Fibroblast of lung (primary cell): ENCODE results near the gene CLDND1. TPM values are rescaled to one million over a fixed set of nuclear protein-coding genes. Genes with fewer than 3 reads are reported as not detected.

Experiments
- DNase-seq, 2 donors: peaks; one replicate each; pipeline versions ENCODE4 v3.0.0 to v3.0.0-alpha.2; 2010; ENCODE audit warnings: low read depth in 2 of 2
- H2AFZ ChIP-seq: 2 replicates; pipeline ENCODE4 v1.5.1; 2012; ENCODE audit warnings: low read length, control low read depth, inconsistent platforms
- H3K27ac ChIP-seq: 2 replicates; pipeline ENCODE4 v1.5.1; 2011; ENCODE audit warnings: low read length, control low read depth; ENCODE audit not compliant: insufficient read depth
- H3K27me3 ChIP-seq: 2 replicates; pipeline ENCODE4 v1.5.1; 2011; ENCODE audit warnings: mild to moderate bottlenecking, low read length; ENCODE audit not compliant: control insufficient read depth, insufficient read depth
- H3K36me3 ChIP-seq: 2 replicates; pipeline ENCODE4 v1.5.1; 2011; ENCODE audit warnings: low read length; ENCODE audit not compliant: control insufficient read depth, insufficient read depth
- H3K4me1 ChIP-seq: 2 replicates; pipeline ENCODE4 v1.5.1; 2011; ENCODE audit warnings: low read length; ENCODE audit not compliant: control insufficient read depth, insufficient read depth; ENCODE audit errors: extremely low read depth
- H3K4me2 ChIP-seq: 2 replicates; pipeline ENCODE4 v1.5.1; 2011; ENCODE audit warnings: low read length, control low read depth; ENCODE audit not compliant: insufficient read depth; ENCODE audit errors: extremely low read depth
- H3K4me3 ChIP-seq, 4 experiments: fragments of 200-600 bp in 1 of 4; sonication (generic) in 1 of 4; replicated peaks in 1 of 4; 2 replicates each; pipeline ENCODE4 v1.5.1; 2011 to 2016; ENCODE audit warnings: low read length in 4 of 4, low read depth in 3 of 4, mild to moderate bottlenecking in 3 of 4, control low read depth in 2 of 4, inconsistent platforms in 1 of 4, mixed read lengths in 1 of 4; ENCODE audit not compliant: insufficient read depth in 1 of 4; ENCODE audit errors: control extremely low read depth in 1 of 4
- H3K79me2 ChIP-seq: 2 replicates; pipeline ENCODE4 v1.5.1; 2012; ENCODE audit warnings: mild to moderate bottlenecking, low read length, inconsistent platforms; ENCODE audit not compliant: control insufficient read depth, insufficient read depth
- H3K9ac ChIP-seq: 2 replicates; pipeline ENCODE4 v1.5.1; 2011; ENCODE audit warnings: mild to moderate bottlenecking, low read length, control low read depth; ENCODE audit not compliant: insufficient read depth
- H3K9me3 ChIP-seq: 2 replicates; pipeline ENCODE4 v1.5.1; 2012; ENCODE audit warnings: low read depth, low read length; ENCODE audit not compliant: control insufficient read depth, insufficient read depth
- H4K20me1 ChIP-seq: 2 replicates; pipeline ENCODE4 v1.5.1; 2011; ENCODE audit warnings: low read length; ENCODE audit not compliant: control insufficient read depth, insufficient read depth; ENCODE audit errors: extremely low read depth
- EZH2 ChIP-seq: IDR thresholded peaks from 2 replicates; pipeline ENCODE4 v1.5.1; 2012; ENCODE audit warnings: low read length, control low read depth, mild to moderate bottlenecking; ENCODE audit errors: missing control alignments
- polyA plus RNA-seq, 2 donors: library from polyadenylated mRNA; depleted of rRNA in 1 of 2; stranded (reverse) in 1 of 2; unstranded in 1 of 2; fragments of >200 nt; gene quantifications; 2 replicates each; pipeline ENCODE4 v1.2.1, GENCODE V29; 2011 to 2012; ENCODE audit warnings: missing spikeins in 1 of 2
- total RNA-seq: library from RNA; depleted of rRNA; stranded (reverse); fragments of >200 nt; gene quantifications from 2 replicates; pipeline ENCODE4 v1.2.1, GENCODE V29; 2014
- TF ChIP-seq, protein P1 (sequence below), 2 donors: IDR thresholded peaks in 1 of 2; conservative IDR thresholded peaks in 1 of 2; 1 replicate in 1 of 2; 2 replicates in 1 of 2; pipeline ENCODE4 v1.5.1; 2011 to 2012; ENCODE audit warnings: low read length in 2 of 2, control low read depth in 1 of 2, inconsistent platforms in 1 of 2, low read depth in 1 of 2, mild to moderate bottlenecking in 1 of 2

CLDND1 gene
- total and polyA plus RNA-seq, 2 donors (not counting 1 experiment from before 2014, with no cell fraction given): 76.8 to 127 TPM

DNA sequence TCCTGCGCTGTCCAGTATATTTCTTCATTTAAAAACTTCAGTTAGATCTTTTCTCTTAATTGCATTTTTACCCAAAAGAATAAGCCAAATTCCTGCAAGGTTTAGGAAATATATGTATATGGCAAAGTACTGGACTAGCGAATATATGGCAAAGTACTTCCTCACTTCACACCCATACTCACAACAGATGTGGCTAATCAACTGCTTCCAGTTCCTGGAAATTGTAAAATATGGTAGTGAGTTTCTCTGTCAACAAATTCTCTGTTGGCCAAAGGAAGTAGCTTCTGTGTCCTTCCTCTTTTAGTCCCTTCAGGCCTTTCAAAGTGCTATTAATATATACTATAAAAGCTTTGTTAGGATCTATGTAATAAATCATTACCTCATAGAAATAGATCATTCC, 31.1 kb upstream of the CLDND1 start:
- Histone ChIP-seq H3K4me1 (no peaks in the 10 kb centered on the region), H4K20me1 (no peaks in the 10 kb centered on the region), H3K27ac (no peak overlapping the region), H3K9ac (no peak overlapping the region), H3K79me2 (no peaks in the 10 kb centered on the region), H3K4me3 (no peak overlapping the region), H3K9me3 (no peaks in the 10 kb centered on the region), H3K4me2 (no peak overlapping the region), H2AFZ (no peak overlapping the region), H3K36me3 (no peaks in the 10 kb centered on the region), H3K27me3 (peaks cover 3% of the 10 kb centered on the region)
- DNase-seq: no peak
- TF ChIP-seq EZH2: no peak
- TF ChIP-seq, protein P1, sequence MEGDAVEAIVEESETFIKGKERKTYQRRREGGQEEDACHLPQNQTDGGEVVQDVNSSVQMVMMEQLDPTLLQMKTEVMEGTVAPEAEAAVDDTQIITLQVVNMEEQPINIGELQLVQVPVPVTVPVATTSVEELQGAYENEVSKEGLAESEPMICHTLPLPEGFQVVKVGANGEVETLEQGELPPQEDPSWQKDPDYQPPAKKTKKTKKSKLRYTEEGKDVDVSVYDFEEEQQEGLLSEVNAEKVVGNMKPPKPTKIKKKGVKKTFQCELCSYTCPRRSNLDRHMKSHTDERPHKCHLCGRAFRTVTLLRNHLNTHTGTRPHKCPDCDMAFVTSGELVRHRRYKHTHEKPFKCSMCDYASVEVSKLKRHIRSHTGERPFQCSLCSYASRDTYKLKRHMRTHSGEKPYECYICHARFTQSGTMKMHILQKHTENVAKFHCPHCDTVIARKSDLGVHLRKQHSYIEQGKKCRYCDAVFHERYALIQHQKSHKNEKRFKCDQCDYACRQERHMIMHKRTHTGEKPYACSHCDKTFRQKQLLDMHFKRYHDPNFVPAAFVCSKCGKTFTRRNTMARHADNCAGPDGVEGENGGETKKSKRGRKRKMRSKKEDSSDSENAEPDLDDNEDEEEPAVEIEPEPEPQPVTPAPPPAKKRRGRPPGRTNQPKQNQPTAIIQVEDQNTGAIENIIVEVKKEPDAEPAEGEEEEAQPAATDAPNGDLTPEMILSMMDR (conservative IDR thresholded peaks at IDR 0.05 in 1 of 2, IDR thresholded peaks at IDR 0.05 in 1 of 2; ENCODE audit: low read depth in 1 of 2, low read length in 2 of 2): no peak

DNA sequence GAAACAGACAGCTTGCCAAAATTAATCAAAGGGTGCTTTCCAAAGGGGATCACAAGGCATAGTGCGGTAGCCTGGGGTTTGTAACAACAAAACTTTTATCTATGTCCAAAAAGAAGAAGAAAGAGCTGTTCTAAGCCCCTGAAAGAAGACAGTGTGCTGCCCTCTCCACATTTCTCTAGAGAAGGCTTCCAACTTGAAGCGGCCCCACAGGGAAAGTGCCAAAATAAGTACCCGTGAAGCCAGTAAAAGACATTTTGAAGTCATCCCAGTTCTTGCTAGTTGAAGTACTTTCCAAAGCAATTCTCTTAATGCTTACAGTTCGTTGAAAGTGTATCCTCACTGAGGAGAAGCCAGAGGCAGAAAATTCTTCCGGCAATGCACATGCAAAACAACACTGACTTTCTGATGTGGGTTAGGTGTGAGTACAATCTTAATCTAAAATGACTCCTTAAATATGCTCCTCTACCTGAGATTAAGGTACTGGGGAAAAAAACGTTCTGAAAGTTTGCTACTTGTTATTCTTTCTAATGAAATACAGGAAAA, 30.4 kb upstream of the CLDND1 start:
- Histone ChIP-seq H3K27me3 (peaks cover 3% of the 10 kb centered on the region), H3K4me2 (no peak overlapping the region), H3K4me3 (no peak overlapping the region), H3K27ac (no peak overlapping the region), H3K36me3 (no peaks in the 10 kb centered on the region), H3K9me3 (no peaks in the 10 kb centered on the region), H4K20me1 (no peaks in the 10 kb centered on the region), H3K79me2 (no peaks in the 10 kb centered on the region), H2AFZ (no peak overlapping the region), H3K4me1 (no peaks in the 10 kb centered on the region), H3K9ac (no peak overlapping the region)
- TF ChIP-seq, protein P1 (conservative IDR thresholded peaks at IDR 0.05 in 1 of 2, IDR thresholded peaks at IDR 0.05 in 1 of 2; ENCODE audit: low read depth in 1 of 2, low read length in 2 of 2): no peak
- no peak for TF ChIP-seq EZH2
- no peak for DNase-seq

DNA sequence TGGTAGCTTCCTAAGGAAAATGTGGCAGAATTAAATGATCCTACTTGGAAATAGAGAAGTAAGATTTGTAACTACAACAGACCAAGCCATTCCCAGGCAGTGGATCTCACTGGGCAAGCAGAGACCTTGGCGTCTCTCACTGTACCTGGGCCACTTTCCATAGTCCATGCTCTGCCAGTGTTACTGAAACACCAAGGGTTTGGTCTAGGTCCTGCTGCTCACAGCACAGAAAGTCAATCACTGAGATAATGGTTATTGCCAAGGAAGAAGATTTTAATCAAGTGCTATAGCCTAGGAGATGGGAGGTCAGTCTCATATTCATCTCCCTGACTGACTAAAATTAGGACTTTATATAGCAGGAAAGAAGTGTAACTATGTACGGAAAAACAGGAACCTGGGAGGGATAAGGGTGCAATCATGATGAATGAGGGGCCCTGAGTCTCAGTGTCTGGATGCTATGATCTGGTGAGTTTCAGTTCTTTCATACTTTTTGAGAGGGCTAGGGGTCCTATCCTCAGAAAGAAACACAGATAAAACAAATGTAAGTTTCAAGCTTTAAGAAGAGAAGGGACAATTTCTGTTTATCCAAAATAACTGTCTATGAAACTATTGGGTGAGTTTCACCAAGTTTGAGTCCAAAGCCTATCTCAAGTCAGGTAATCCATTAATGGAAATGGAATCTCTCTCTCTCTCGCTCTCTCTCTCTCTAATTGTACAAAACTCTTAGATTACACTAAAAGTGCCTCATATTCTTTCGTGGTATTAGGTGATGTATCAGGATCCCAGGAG, 29.7 kb upstream of the CLDND1 start:
- Histone ChIP-seq H3K27ac (no peak overlapping the region), H3K4me1 (no peaks in the 10 kb centered on the region), H2AFZ (no peak overlapping the region), H3K36me3 (no peaks in the 10 kb centered on the region), H3K4me3 (no peak overlapping the region), H3K9ac (no peak overlapping the region), H4K20me1 (no peaks in the 10 kb centered on the region), H3K9me3 (no peaks in the 10 kb centered on the region), H3K4me2 (no peak overlapping the region), H3K79me2 (no peaks in the 10 kb centered on the region), H3K27me3 (peaks cover 3% of the 10 kb centered on the region)
- no peak for DNase-seq
- no peak for TF ChIP-seq EZH2
- TF ChIP-seq, protein P1 (conservative IDR thresholded peaks at IDR 0.05 in 1 of 2, IDR thresholded peaks at IDR 0.05 in 1 of 2; ENCODE audit: low read depth in 1 of 2, low read length in 2 of 2): no peak
